Stimulated activated CD4-positive, alpha-beta T cell treated with anti-CD3 and anti-CD28 coated beads, TNF-alpha, amount 100 ng/mL, for 48 hours (primary cell): ENCODE measurements around the gene RGS1.

Experiments
- DNase-seq, 3 donors: peaks; one replicate each; pipeline ENCODE4 v3.0.0-alpha.2; 2020; ENCODE audit warnings: low read depth in 3 of 3

The RGS1 gene

DNA sequence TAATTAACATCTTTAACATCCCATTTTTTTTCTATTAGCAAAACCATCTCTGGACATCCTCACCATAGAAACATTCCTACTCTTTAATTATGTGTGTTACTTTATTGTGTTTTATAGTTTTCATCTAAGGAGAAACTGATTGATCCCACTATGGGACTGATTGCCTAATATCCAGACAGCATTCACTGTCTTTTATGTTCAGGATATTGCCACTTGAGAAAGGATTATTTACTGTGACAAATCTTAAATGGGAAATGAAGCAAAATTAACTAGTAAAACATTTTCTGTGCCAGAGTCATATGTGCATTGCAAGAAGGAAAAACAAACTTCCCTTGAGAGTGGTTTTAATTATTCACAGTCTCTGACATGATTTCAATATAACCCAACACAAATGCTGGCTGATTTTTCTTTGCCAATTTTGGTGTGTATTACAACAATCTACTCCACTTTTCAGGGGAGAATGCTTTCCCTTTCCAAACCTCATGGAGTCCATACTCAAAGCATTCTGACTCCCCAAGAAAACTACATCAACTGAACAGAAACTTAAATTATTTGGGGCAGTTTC is 44.6 kb downstream of the RGS1 start:
- DNase-seq, result no peak

DNA sequence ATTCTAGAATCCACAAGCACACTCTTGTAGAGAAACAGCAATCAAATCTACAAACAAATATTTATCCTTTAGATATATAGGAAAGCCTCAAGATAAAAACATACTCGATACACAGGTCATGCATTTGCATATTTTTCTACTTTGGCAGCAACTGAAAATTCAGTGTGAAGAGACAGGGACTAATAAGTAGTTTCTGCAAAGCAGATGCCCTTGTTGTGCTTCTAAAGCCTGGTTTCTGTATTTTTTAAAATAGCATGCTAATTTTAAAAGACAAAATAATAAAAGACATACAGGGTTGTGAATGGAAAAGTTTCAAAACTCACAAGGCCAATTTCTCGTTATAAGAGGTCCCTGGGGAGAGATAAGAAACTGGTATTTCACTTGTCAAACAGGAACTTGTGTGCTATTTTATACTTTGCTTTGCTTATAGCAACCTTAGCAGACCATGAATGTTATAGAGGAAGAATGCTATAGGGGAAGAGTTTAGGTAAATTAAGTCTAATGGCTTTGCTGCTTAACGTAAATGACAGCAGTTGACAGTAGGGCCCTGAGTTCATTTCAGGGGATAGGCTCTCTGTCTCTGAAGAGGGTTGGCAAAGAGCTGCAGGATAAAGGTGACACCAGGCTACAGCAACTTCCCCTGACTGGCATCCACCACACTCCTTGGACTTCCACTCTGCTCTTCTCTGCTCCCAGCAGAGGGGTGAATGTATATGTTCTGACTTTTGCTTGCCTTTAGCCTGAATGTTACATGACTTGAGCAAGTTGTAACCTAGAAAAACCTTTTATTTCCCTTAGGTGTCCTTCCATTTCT is 51.0 kb downstream of the RGS1 start:
- DNase-seq, result no peak

DNA sequence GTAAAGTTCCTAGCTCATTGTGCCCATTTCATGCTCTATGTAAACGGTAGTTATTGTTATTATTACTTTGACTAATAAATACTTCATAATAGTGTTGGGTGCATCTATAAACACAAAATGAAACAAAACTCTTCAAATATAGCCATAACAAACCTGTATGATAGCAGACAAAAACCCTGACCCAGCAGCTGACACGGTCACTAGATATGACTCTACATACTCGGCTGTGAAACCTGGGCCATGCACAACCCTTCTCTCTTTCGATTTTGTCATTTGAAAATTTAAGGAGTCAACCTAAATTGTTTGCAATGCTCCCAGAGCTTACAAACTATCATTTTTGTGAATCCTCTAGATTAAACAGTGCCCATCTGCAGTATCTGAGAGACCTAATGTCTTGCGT is 52.3 kb downstream of the RGS1 start:
- no peak for DNase-seq

DNA sequence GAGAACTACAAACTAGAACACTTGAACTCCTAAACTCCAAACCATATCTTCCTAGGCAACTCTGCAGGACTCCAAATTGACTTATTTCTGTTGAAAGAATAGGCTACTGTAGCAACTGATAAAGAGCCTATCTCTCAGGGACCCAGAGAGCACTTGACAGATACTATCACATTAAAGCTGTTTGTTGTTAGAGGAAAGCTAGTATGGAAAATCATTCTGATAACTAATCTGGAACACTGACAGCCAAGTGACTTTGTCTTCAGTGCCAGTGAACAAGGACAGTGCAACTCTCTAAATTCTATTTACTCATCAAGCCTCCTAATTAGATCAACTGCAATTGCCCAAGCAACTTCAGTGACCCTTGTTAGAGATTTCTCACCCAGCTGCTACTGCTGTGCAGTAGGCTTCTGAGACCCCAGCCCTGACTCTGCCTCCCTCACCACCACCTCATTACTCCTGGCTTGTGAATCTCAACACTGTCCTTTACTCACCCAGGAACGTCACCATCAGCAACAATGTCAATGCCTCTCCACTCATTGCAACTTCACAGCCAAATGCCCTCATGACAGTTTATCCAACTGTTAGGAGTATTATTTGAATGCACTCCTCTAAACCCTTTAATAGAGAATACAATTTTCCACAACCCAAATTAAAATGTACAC is 53.0 kb downstream of the RGS1 start:
- no peak for DNase-seq

DNA sequence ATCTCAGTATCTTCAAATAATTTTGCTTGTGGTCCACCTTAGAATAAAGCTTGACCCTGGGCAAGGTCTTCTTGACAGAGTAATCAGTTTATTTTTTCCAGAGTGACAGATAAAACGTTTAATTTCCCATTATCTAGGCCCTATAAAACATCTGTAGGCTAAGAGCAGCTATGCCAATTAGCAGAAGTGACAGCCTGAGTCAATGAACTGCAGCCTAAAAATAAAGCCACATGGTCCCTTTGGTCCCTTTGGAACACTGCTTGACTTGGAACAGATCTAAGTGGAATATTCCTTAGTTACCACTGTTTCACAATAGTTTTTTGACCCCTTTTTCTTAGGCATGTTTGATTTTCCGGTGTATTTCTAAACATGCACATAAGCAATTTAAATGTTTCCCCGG is 54.0 kb downstream of the RGS1 start:
- DNase-seq, result no peak
